Measurements from ENCODE around the gene WDR45B.

The WDR45B gene

DNA sequence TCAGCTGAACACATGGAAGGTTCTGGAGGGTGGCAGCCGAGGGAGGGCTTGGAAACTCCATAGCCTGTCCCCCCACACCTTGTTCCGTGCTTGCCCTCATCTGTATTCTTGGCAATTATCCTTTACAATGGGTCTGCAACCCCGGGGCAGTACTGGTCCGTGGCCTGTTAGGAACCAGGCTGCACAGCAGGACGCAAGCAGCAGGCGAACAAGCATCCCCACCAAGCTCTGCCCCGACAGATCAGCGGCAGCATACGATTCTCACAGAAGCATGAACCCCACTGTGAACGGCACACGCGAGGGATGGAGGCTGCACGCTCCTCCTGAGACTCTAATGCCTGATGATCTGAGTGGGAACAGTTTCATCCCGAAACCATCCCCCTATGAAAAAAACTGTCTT is 6.2 kb downstream of the WDR45B start:
- H2AFZ ChIP-seq (ENCODE audit: low read length, unreplicated experiment) = no peak overlapping the region
- H3K4me1 ChIP-seq (ENCODE audit: control insufficient read depth, insufficient read depth, low read length, unreplicated experiment) = peaks cover 4% of the 10 kb centered on the region
- no peaks in the 10 kb centered on the region for H3K27me3 ChIP-seq (ENCODE audit: insufficient read depth, low read length)
- peaks cover 90% of the 10 kb centered on the region for H3K79me2 ChIP-seq (ENCODE audit: control insufficient read depth, insufficient read depth, low read length, unreplicated experiment)
- no peak overlapping the region for H3K27ac ChIP-seq (ENCODE audit: low read depth, low read length)
- H3K36me3 ChIP-seq (ENCODE audit: insufficient read depth, low read length) = peaks cover 26% of the 10 kb centered on the region
- H3K4me3 ChIP-seq (ENCODE audit: low read depth, low read length) = no peak overlapping the region

DNA sequence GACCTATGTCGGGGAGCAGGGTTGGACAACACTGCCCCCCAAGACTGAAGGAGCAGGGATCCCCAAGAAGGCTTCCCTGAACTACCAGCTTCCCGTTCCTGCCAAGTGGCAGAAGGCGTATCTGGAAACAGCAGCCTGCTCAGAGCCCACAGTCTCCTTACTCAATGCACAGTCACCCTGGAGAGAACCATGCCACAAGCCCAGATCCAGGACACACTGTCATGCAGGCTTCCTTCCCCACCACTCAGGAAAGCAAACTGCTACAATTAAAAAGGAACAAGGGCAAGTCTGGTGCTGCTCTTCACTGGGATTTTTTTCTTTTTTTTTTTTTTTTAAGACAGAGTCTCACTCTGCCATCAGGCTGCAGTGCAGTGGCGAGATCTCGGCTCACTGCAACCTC is 8.2 kb downstream of the WDR45B start:
- Histone ChIP-seq H2AFZ (ENCODE audit: low read length, unreplicated experiment) (no peak overlapping the region), H3K79me2 (ENCODE audit: control insufficient read depth, insufficient read depth, low read length, unreplicated experiment) (peaks cover 86% of the 10 kb centered on the region), H3K27ac (ENCODE audit: low read depth, low read length) (no peak overlapping the region), H3K4me1 (ENCODE audit: control insufficient read depth, insufficient read depth, low read length, unreplicated experiment) (no peaks in the 10 kb centered on the region), H3K36me3 (ENCODE audit: insufficient read depth, low read length) (peaks cover 26% of the 10 kb centered on the region), H3K27me3 (ENCODE audit: insufficient read depth, low read length) (no peaks in the 10 kb centered on the region), H3K4me3 (ENCODE audit: low read depth, low read length) (no peak overlapping the region)

DNA sequence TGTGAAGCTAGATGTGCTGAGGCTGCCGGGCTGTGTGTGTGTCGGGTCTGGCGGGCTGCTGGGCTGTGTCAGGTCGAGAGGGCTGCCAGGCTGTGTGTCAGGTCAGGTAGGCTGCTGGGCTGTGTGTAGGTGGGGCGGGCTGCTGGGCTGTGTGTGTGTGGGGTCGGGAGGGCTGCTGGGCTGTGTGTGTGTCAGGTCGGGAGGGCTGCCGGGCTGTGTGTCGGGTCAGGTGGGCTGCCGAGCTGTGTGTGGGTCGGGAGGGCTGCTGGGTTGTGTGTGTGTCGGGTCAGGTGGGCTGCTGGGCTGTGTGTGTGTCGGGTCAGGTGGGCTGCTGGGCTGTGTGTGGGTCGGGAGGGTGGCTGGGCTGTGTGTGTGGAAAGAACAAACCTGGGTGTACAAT is 8.6 kb downstream of the WDR45B start:
- H3K27me3 ChIP-seq (ENCODE audit: insufficient read depth, low read length) = no peaks in the 10 kb centered on the region
- H3K36me3 ChIP-seq (ENCODE audit: insufficient read depth, low read length) = peaks cover 26% of the 10 kb centered on the region
- no peak overlapping the region for H3K4me3 ChIP-seq (ENCODE audit: low read depth, low read length)
- no peak overlapping the region for H3K27ac ChIP-seq (ENCODE audit: low read depth, low read length)
- H3K79me2 ChIP-seq (ENCODE audit: control insufficient read depth, insufficient read depth, low read length, unreplicated experiment) = peaks cover 85% of the 10 kb centered on the region
- H3K4me1 ChIP-seq (ENCODE audit: control insufficient read depth, insufficient read depth, low read length, unreplicated experiment) = no peaks in the 10 kb centered on the region
- no peak overlapping the region for H2AFZ ChIP-seq (ENCODE audit: low read length, unreplicated experiment)

DNA sequence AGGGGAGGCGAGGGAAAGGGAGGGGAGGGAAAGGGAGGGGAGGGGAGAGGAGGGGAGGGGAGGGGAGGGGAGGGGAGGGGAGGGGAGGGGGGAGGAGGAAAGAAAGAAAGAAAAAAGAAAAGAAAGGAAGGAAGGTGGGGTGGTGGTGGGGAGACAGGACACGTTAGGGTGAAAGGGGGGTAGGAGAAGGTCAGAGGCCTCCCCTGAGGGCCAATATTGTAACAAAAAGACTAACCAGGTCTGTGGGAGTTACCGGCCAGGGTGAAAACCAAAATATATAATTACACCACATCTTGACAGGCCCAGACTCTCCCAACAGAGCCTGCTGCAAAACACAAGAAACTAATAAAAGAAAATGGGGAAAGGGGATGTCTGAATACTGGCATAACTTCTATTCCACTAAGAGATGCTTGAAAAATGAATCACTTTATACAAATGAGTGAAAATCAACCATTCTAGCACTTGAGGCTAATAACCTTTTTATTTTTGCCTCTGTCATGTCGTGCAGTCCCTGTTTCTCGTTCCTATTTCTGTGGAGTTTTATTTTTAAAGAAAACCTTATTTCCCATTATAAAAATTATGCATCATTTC is 10.0 kb downstream of the WDR45B start:
- Histone ChIP-seq H3K27me3 (ENCODE audit: insufficient read depth, low read length) (no peaks in the 10 kb centered on the region), H3K36me3 (ENCODE audit: insufficient read depth, low read length) (peaks cover 15% of the 10 kb centered on the region), H3K4me1 (ENCODE audit: control insufficient read depth, insufficient read depth, low read length, unreplicated experiment) (no peaks in the 10 kb centered on the region), H3K79me2 (ENCODE audit: control insufficient read depth, insufficient read depth, low read length, unreplicated experiment) (peaks cover 80% of the 10 kb centered on the region), H3K4me3 (ENCODE audit: low read depth, low read length) (no peak overlapping the region), H2AFZ (ENCODE audit: low read length, unreplicated experiment) (no peak overlapping the region), H3K27ac (ENCODE audit: low read depth, low read length) (no peak overlapping the region)

DNA sequence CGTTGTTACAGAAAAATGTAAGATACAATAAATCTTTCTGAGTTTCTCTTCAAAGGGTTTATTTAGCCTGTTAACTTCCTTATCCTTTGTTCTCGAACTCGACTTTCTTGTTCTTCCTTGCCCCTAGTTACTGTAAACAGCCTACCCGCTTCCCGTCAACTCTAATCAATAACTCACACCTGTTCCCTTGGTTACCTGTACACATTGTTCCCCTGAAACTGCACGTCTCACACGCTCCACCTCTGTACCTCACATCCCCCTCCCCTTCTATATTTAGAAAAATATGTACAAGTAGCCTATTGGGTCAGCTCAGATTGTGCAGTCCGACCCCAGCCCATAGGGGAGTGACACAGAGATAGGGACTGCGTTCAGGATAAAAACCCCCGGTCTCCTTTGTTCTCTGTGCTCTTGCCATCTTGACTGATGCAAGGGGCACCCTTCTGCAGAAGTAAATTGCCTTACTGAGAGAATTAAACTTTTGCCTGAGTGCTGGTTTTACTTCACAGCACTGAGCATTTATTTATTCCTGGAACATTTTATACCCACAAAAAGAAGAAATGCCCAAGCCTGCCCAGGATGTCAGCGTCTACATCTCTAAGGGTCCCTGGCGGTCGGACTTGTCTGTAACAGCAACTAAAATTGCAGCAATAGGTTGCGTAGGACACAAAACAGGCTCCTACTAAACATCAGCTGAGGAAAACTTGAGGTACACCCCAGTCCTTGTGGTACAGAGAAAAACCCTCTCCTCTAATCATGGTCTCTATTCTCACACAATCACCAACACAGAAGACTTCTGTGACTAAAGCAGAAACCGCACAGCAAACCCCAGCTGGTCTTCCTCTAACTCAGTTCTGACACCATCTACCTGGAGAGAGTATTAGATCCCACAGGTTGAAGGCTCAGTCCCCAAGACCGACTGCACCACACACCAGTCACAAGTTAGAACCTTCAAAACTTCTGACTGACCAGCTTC is 11.3 kb downstream of the WDR45B start:
- no peaks in the 10 kb centered on the region for H3K27me3 ChIP-seq (ENCODE audit: insufficient read depth, low read length)
- H3K4me3 ChIP-seq (ENCODE audit: low read depth, low read length) = no peak overlapping the region
- peaks cover 5% of the 10 kb centered on the region; the same call in 1 of the 2 replicates for H3K36me3 ChIP-seq (ENCODE audit: insufficient read depth, low read length)
- H3K4me1 ChIP-seq (ENCODE audit: control insufficient read depth, insufficient read depth, low read length, unreplicated experiment) = no peaks in the 10 kb centered on the region
- H2AFZ ChIP-seq (ENCODE audit: low read length, unreplicated experiment) = no peak overlapping the region
- H3K27ac ChIP-seq (ENCODE audit: low read depth, low read length) = no peak overlapping the region
- peaks cover 80% of the 10 kb centered on the region for H3K79me2 ChIP-seq (ENCODE audit: control insufficient read depth, insufficient read depth, low read length, unreplicated experiment)

DNA sequence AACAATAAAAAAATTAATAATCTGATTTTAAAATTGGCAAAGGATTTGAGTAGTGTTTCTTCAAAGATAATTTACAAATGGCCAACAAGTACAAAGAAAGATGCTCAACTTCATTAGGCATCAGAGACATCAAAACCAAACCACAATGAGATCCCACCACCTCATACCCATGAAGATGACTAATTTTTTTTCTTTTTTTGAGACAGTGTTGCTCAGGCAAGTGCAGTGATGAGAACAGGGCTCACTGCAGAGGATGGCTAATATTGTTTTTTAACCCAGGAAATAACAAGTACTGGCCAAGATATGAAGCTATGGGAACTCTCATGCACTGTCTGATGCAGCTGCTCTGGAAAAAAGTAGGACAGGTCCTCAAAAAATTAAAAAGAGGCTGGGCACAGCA is 14.9 kb downstream of the WDR45B start:
- peaks cover 11% of the 10 kb centered on the region; the same call in 1 of the 2 replicates for H3K36me3 ChIP-seq (ENCODE audit: insufficient read depth, low read length)
- no peaks in the 10 kb centered on the region for H3K4me1 ChIP-seq (ENCODE audit: control insufficient read depth, insufficient read depth, low read length, unreplicated experiment)
- peaks cover 54% of the 10 kb centered on the region for H3K79me2 ChIP-seq (ENCODE audit: control insufficient read depth, insufficient read depth, low read length, unreplicated experiment)
- no peak overlapping the region for H3K4me3 ChIP-seq (ENCODE audit: low read depth, low read length)
- H3K27ac ChIP-seq (ENCODE audit: low read depth, low read length) = no peak overlapping the region
- H3K27me3 ChIP-seq (ENCODE audit: insufficient read depth, low read length) = no peaks in the 10 kb centered on the region
- no peak overlapping the region for H2AFZ ChIP-seq (ENCODE audit: low read length, unreplicated experiment)

DNA sequence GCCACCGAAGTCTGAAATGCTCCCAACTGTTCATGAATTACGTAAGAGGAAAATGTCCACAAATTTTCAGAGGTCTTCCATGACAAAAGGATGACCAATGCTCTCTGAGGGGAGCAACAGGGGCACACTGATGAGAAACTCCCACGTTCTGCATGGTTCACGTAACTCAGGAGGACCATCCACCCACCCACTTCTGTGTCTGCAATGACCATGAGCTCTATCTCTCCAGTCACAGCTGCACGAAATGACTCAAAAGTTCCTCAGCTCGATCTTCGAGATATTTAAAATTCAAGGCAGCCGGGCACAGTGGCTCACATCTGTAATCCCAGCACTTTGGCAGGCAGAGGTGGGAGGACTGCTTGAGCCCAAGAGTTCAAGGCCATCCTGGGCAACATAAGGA is 15.8 kb downstream of the WDR45B start:
- Histone ChIP-seq H3K79me2 (ENCODE audit: control insufficient read depth, insufficient read depth, low read length, unreplicated experiment) (peaks cover 47% of the 10 kb centered on the region), H2AFZ (ENCODE audit: low read length, unreplicated experiment) (no peak overlapping the region), H3K4me1 (ENCODE audit: control insufficient read depth, insufficient read depth, low read length, unreplicated experiment) (no peaks in the 10 kb centered on the region), H3K27ac (ENCODE audit: low read depth, low read length) (no peak overlapping the region), H3K36me3 (ENCODE audit: insufficient read depth, low read length) (peaks cover 11% of the 10 kb centered on the region; the same call in 1 of the 2 replicates), H3K4me3 (ENCODE audit: low read depth, low read length) (no peak overlapping the region), H3K27me3 (ENCODE audit: insufficient read depth, low read length) (no peaks in the 10 kb centered on the region)

DNA sequence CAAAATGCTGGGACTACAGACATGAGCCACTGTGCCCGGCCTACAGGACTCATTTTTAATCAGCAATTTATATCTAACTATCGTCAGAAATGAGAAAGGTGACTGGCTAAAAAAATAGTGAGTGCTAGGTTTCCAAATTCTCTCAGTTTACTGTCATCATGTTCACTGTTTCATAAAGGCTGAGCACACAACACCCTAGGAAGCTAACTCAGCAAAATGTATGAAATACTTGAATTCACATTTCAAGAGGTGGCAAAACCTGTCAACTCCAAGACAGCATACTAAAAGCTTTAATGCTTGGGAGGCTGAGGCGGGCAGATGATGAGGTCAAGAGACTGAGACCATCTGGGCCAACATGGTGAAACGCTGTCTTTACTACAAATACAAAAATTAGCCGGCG is 16.7 kb downstream of the WDR45B start:
- H3K27me3 ChIP-seq (ENCODE audit: insufficient read depth, low read length) = no peaks in the 10 kb centered on the region
- H2AFZ ChIP-seq (ENCODE audit: low read length, unreplicated experiment) = no peak overlapping the region
- no peak overlapping the region for H3K27ac ChIP-seq (ENCODE audit: low read depth, low read length)
- peaks cover 37% of the 10 kb centered on the region for H3K79me2 ChIP-seq (ENCODE audit: control insufficient read depth, insufficient read depth, low read length, unreplicated experiment)
- H3K4me1 ChIP-seq (ENCODE audit: control insufficient read depth, insufficient read depth, low read length, unreplicated experiment) = no peaks in the 10 kb centered on the region
- H3K4me3 ChIP-seq (ENCODE audit: low read depth, low read length) = no peak overlapping the region
- H3K36me3 ChIP-seq (ENCODE audit: insufficient read depth, low read length) = peaks cover 11% of the 10 kb centered on the region; the same call in 1 of the 2 replicates

DNA sequence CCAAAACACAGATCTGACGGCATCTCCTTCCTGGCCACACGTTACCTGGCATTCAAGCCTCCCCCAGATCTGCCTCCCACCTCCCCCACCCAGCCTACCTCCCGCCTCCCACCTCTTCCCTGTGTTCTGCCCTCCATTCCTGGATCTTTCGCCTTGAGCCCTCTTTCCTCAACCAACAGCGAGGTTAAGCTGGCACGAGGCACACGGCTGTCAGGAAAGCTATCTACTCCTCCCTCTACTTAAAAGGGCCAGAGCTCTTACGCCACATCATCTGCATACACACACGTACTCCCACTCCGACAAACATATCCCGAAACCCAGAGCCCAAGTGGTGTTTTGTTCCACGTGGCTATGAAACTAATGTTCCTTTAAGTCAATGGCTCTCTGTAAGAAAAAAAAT is 18.0 kb downstream of the WDR45B start:
- Histone ChIP-seq H3K79me2 (ENCODE audit: control insufficient read depth, insufficient read depth, low read length, unreplicated experiment) (peaks cover 28% of the 10 kb centered on the region), H3K27ac (ENCODE audit: low read depth, low read length) (no peak overlapping the region), H3K4me1 (ENCODE audit: control insufficient read depth, insufficient read depth, low read length, unreplicated experiment) (no peaks in the 10 kb centered on the region), H2AFZ (ENCODE audit: low read length, unreplicated experiment) (no peak overlapping the region), H3K36me3 (ENCODE audit: insufficient read depth, low read length) (peaks cover 15% of the 10 kb centered on the region; the same call in 1 of the 2 replicates), H3K27me3 (ENCODE audit: insufficient read depth, low read length) (no peaks in the 10 kb centered on the region), H3K4me3 (ENCODE audit: low read depth, low read length) (no peak overlapping the region)

DNA sequence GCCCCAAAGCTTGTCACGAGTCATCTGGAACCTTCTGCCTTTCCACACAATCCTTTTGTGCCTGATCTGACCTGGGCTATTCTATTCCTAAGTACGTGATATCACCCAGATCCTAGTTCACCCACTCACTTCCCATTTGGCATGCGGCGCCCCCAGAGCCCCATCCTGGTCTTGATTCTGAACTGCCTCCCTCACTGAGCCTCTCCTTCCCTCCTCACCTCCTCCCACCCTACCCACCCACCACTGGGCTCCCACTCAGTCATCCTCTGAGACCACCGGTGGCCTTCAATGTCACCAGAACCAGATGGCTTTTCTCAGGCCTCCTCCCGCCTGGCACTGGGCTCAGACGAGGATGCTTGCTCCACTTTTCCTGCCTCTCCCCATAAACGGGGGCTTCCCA is 18.5 kb downstream of the WDR45B start:
- Histone ChIP-seq H3K27me3 (ENCODE audit: insufficient read depth, low read length) (no peaks in the 10 kb centered on the region), H3K27ac (ENCODE audit: low read depth, low read length) (no peak overlapping the region), H2AFZ (ENCODE audit: low read length, unreplicated experiment) (no peak overlapping the region), H3K4me1 (ENCODE audit: control insufficient read depth, insufficient read depth, low read length, unreplicated experiment) (no peaks in the 10 kb centered on the region), H3K4me3 (ENCODE audit: low read depth, low read length) (no peak overlapping the region), H3K36me3 (ENCODE audit: insufficient read depth, low read length) (peaks cover 19% of the 10 kb centered on the region; the same call in 1 of the 2 replicates), H3K79me2 (ENCODE audit: control insufficient read depth, insufficient read depth, low read length, unreplicated experiment) (peaks cover 26% of the 10 kb centered on the region)

DNA sequence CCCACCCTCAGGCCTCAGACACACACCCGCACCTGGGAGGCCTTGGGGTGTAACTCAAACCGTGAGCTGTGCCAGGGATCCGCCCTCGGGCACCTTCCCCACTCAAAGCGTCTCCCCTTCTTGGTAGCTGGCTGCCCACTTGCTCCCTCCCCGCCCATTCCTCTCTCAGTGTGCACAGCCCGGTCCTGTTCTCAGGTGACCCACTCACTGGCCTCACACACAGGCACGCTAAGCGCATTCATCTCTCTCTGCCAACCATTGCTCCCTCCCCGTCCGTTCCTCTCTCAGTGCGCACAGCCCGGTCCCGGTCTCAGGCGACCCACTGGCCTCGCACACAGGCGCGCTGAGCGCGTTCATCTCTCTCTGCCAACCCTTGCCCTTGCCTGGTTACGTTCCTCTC is 20.8 kb downstream of the WDR45B start:
- Histone ChIP-seq H3K36me3 (ENCODE audit: insufficient read depth, low read length) (peaks cover 24% of the 10 kb centered on the region), H3K27ac (ENCODE audit: low read depth, low read length) (no peak overlapping the region), H3K4me1 (ENCODE audit: control insufficient read depth, insufficient read depth, low read length, unreplicated experiment) (no peaks in the 10 kb centered on the region), H3K4me3 (ENCODE audit: low read depth, low read length) (no peak overlapping the region), H3K27me3 (ENCODE audit: insufficient read depth, low read length) (no peaks in the 10 kb centered on the region), H2AFZ (ENCODE audit: low read length, unreplicated experiment) (no peak overlapping the region), H3K79me2 (ENCODE audit: control insufficient read depth, insufficient read depth, low read length, unreplicated experiment) (peaks cover 9% of the 10 kb centered on the region)
